ENCODE data around the gene CEACAM19.
"Not testable (repeated sequence)": the region's sequence is repeated elsewhere in the genome, so short reads cannot be mapped to it uniquely, and the experiment has no call there.

Gene CEACAM19

GRCh38 chr19:44719262-44719701, 48.0 kb downstream of the CEACAM19 start:
- Histone ChIP-seq H3K27me3 (ENCODE audit: insufficient read depth, low read length) (no peaks in the 10 kb centered on the region), H3K4me1 (ENCODE audit: insufficient read depth, low read length) (peaks cover 12% of the 10 kb centered on the region), H3K9me3 (ENCODE audit: low read length) (no peaks in the 10 kb centered on the region), H2AFZ (ENCODE audit: low read depth, low read length) (no peak overlapping the region), H3K36me3 (ENCODE audit: insufficient read depth, low read length) (no peaks in the 10 kb centered on the region), H3K4me3 (ENCODE audit: low read length) (no peak overlapping the region)

DNA sequence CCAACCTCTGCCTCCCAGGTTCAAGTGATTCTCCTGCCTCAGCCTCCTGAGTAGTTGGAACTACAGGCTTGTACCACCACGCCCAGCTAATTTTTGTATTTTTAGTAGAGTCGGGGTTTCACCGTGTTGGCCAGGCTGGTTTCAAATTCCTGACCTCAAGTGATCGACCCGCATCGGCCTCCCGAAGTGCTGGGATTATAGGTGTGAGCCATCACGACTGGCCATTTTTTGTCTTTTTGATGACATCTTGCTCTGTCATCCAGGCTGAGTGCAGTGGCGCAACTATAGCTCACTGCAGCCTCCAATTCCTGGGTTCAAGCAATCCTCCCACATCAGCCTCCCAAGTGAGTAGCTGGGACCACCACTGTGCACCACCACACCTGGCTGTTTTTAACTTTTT, 49.1 kb downstream of the CEACAM19 start:
- not testable (repeated sequence) for H3K4me3 ChIP-seq (ENCODE audit: low read length); H3K36me3 ChIP-seq (ENCODE audit: insufficient read depth, low read length); H3K27me3 ChIP-seq (ENCODE audit: insufficient read depth, low read length); H2AFZ ChIP-seq (ENCODE audit: low read depth, low read length); H3K9me3 ChIP-seq (ENCODE audit: low read length)
- peaks cover 12% of the 10 kb centered on the region for H3K4me1 ChIP-seq (ENCODE audit: insufficient read depth, low read length)

- H2AFZ ChIP-seq (ENCODE audit: low read depth, low read length), result no peak overlapping the region
- no peaks in the 10 kb centered on the region for H3K27me3 ChIP-seq (ENCODE audit: insufficient read depth, low read length)
- peaks cover 12% of the 10 kb centered on the region for H3K4me1 ChIP-seq (ENCODE audit: insufficient read depth, low read length)
- H3K9me3 ChIP-seq (ENCODE audit: low read length), result no peaks in the 10 kb centered on the region
- H3K4me3 ChIP-seq (ENCODE audit: low read length), result no peak overlapping the region
- H3K36me3 ChIP-seq (ENCODE audit: insufficient read depth, low read length), result no peaks in the 10 kb centered on the region
These were observed 49.7 kb downstream of the CEACAM19 start for GRCh38 chr19:44720945-44721344.

DNA sequence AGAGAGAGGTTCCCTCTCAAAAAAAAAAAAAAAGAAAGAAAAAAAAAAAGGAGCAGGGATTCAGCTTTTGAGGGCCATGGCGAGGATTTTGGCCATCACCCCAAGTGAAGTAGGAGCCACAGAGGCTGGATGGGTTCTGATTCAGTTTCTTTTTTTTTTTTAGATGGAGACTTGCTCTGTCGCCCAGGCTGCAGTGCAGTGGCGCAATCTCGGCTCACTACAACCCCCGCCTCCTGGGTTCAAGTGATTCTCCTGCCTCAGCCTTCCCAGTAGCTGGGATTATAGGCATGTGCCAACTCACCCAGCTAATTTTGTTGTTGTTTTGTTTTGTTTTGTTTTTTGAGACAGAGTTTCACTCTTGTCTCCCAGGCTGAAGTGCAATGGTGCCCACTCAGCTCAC, 50.1 kb downstream of the CEACAM19 start:
- not testable (repeated sequence) for H3K27me3 ChIP-seq (ENCODE audit: insufficient read depth, low read length); H3K4me3 ChIP-seq (ENCODE audit: low read length); H2AFZ ChIP-seq (ENCODE audit: low read depth, low read length); H3K9me3 ChIP-seq (ENCODE audit: low read length); H3K36me3 ChIP-seq (ENCODE audit: insufficient read depth, low read length)
- peaks cover 12% of the 10 kb centered on the region for H3K4me1 ChIP-seq (ENCODE audit: insufficient read depth, low read length)

- Histone ChIP-seq H3K27me3 (ENCODE audit: insufficient read depth, low read length) (no peaks in the 10 kb centered on the region), H2AFZ (ENCODE audit: low read depth, low read length) (no peak overlapping the region), H3K9me3 (ENCODE audit: low read length) (no peaks in the 10 kb centered on the region), H3K4me3 (ENCODE audit: low read length) (no peak overlapping the region), H3K36me3 (ENCODE audit: insufficient read depth, low read length) (no peaks in the 10 kb centered on the region), H3K4me1 (ENCODE audit: insufficient read depth, low read length) (peaks cover 12% of the 10 kb centered on the region)
These were observed 51.1 kb downstream of the CEACAM19 start for GRCh38 chr19:44722131-44723121.

- Histone ChIP-seq H3K4me3 (ENCODE audit: low read length) (no peak overlapping the region), H3K4me1 (ENCODE audit: insufficient read depth, low read length) (peaks cover 9% of the 10 kb centered on the region), H3K27me3 (ENCODE audit: insufficient read depth, low read length) (no peaks in the 10 kb centered on the region), H3K9me3 (ENCODE audit: low read length) (no peaks in the 10 kb centered on the region), H2AFZ (ENCODE audit: low read depth, low read length) (no peak overlapping the region), H3K36me3 (ENCODE audit: insufficient read depth, low read length) (no peaks in the 10 kb centered on the region)
These were observed 52.1 kb downstream of the CEACAM19 start for GRCh38 chr19:44723299-44723951.

- H2AFZ ChIP-seq (ENCODE audit: low read depth, low read length), result no peak overlapping the region
- H3K27me3 ChIP-seq (ENCODE audit: insufficient read depth, low read length), result no peaks in the 10 kb centered on the region
- no peaks in the 10 kb centered on the region for H3K9me3 ChIP-seq (ENCODE audit: low read length)
These were observed 52.7 kb downstream of the CEACAM19 start for GRCh38 chr19:44723952-44724319.

GRCh38 chr19:44725251-44725650, 54.0 kb downstream of the CEACAM19 start:
- Histone ChIP-seq H3K4me1 (ENCODE audit: insufficient read depth, low read length) (no peaks in the 10 kb centered on the region), H3K27me3 (ENCODE audit: insufficient read depth, low read length) (no peaks in the 10 kb centered on the region), H2AFZ (ENCODE audit: low read depth, low read length) (no peak overlapping the region), H3K36me3 (ENCODE audit: insufficient read depth, low read length) (no peaks in the 10 kb centered on the region), H3K9me3 (ENCODE audit: low read length) (no peaks in the 10 kb centered on the region), H3K4me3 (ENCODE audit: low read length) (no peak overlapping the region)

More at GRCh38 chr19:44723952-44724319, 52.7 kb downstream of the CEACAM19 start:
- peaks cover 3% of the 10 kb centered on the region for H3K4me1 ChIP-seq (ENCODE audit: insufficient read depth, low read length)
- H3K36me3 ChIP-seq (ENCODE audit: insufficient read depth, low read length), result no peaks in the 10 kb centered on the region
- H3K4me3 ChIP-seq (ENCODE audit: low read length), result no peak overlapping the region

DNA sequence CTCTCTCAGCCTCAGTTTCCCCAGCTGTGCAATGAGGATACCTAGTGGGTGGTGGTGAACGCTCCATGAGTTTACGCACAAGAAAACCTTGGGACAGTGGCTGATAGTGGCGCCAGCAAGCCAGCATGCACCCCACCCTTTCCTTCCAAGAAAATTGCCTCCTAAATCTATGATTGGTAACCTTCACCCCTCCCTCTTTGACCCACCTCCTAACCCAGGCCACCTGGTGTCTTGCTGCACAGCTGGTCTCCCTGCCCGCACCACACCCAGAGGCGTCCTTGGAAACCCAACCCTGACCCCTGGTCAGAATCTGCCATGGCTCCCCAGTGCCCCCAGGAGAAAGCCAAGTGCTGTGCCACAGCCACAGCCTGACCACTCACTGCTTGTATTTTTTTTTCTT, 54.4 kb downstream of the CEACAM19 start:
- no peaks in the 10 kb centered on the region for H3K9me3 ChIP-seq (ENCODE audit: low read length)
- no peaks in the 10 kb centered on the region for H3K36me3 ChIP-seq (ENCODE audit: insufficient read depth, low read length)
- no peaks in the 10 kb centered on the region for H3K27me3 ChIP-seq (ENCODE audit: insufficient read depth, low read length)
- no peaks in the 10 kb centered on the region for H3K4me1 ChIP-seq (ENCODE audit: insufficient read depth, low read length)
- H3K4me3 ChIP-seq (ENCODE audit: low read length), result no peak overlapping the region
- H2AFZ ChIP-seq (ENCODE audit: low read depth, low read length), result no peak overlapping the region

DNA sequence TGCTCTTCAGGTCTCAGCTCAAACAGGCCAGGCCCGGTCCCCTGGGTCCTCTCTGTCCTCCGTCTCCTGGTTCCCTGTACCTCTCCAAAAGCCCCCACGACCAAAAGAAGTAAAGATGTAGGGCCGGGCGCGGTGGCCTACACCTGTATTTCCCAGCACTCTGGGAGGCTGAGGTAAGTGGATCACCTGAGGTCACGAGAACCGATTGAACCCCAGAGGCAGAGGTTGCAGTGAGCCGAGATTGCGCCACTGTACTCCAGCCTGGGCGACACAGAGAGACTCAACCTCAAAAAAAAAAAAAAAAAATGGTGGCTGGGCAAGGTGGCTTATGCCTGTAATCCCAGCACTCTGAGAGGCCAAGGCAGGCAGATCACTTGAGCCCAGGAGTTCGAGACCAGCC, 55.2 kb downstream of the CEACAM19 start:
- no peak overlapping the region for H2AFZ ChIP-seq (ENCODE audit: low read depth, low read length)
- no peaks in the 10 kb centered on the region for H3K9me3 ChIP-seq (ENCODE audit: low read length)
- no peaks in the 10 kb centered on the region for H3K27me3 ChIP-seq (ENCODE audit: insufficient read depth, low read length)
- no peaks in the 10 kb centered on the region for H3K36me3 ChIP-seq (ENCODE audit: insufficient read depth, low read length)
- no peaks in the 10 kb centered on the region for H3K4me1 ChIP-seq (ENCODE audit: insufficient read depth, low read length)
- H3K4me3 ChIP-seq (ENCODE audit: low read length), result no peak overlapping the region

DNA sequence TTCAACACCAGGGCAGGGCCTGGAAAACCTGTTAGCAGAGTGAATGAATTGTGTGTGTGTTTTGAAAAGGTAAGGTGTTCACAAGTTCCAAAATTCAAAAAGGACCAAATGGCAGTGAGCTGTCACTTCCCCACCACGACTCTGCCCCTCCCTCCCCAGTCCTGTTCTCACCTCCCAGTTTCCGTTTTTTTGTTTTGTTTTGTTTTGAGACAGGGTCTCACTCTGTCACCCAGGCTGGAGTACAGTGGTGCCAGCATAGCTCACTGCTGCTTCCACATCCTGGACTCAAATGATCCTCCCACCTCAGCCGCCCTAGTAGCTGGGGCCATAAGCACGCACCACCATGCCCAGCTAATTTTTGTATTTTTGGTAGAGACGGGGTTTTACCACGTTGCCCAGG, 56.9 kb downstream of the CEACAM19 start:
- H3K4me3 ChIP-seq (ENCODE audit: low read length), result no peak overlapping the region
- no peaks in the 10 kb centered on the region for H3K36me3 ChIP-seq (ENCODE audit: insufficient read depth, low read length)
- no peaks in the 10 kb centered on the region for H3K27me3 ChIP-seq (ENCODE audit: insufficient read depth, low read length)
- H3K9me3 ChIP-seq (ENCODE audit: low read length), result no peaks in the 10 kb centered on the region
- no peak overlapping the region for H2AFZ ChIP-seq (ENCODE audit: low read depth, low read length)
- H3K4me1 ChIP-seq (ENCODE audit: insufficient read depth, low read length), result no peaks in the 10 kb centered on the region

DNA sequence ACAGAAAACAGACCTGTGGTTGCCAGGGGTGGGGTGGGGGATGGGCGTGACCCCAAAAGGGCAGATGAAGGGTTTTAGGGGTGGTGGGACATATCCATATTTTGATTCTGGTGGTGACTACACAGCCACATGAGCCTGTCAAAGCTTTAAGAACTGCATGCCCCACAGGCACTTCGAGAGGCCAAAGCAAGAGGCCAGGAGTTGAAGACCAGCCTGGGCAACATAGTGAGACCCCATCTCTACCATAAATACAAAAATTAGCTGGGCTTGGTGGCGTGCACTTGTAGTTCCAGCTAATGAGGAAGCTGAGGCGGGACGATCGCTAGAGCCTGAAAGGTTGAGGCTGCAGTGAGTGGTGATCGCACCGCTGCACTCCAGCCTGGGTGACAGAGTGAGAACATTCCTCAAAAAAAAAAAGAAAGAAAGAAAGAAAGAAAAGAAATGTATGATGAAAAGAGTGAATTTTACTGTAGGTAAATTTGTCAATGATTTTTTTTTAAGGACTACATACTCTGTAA, 58.3 kb downstream of the CEACAM19 start:
- Histone ChIP-seq H3K27me3 (ENCODE audit: insufficient read depth, low read length) (no peaks in the 10 kb centered on the region), H2AFZ (ENCODE audit: low read depth, low read length) (no peak overlapping the region), H3K4me3 (ENCODE audit: low read length) (no peak overlapping the region), H3K4me1 (ENCODE audit: insufficient read depth, low read length) (no peaks in the 10 kb centered on the region), H3K36me3 (ENCODE audit: insufficient read depth, low read length) (no peaks in the 10 kb centered on the region), H3K9me3 (ENCODE audit: low read length) (no peaks in the 10 kb centered on the region)

GRCh38 chr19:44731081-44731480, 59.8 kb downstream of the CEACAM19 start:
- Histone ChIP-seq H3K4me3 (ENCODE audit: low read length) (no peak overlapping the region), H3K36me3 (ENCODE audit: insufficient read depth, low read length) (no peaks in the 10 kb centered on the region), H3K4me1 (ENCODE audit: insufficient read depth, low read length) (no peaks in the 10 kb centered on the region), H3K27me3 (ENCODE audit: insufficient read depth, low read length) (no peaks in the 10 kb centered on the region), H2AFZ (ENCODE audit: low read depth, low read length) (no peak overlapping the region), H3K9me3 (ENCODE audit: low read length) (no peaks in the 10 kb centered on the region)

All from neuron (in vitro differentiated cells).